Right renal pelvis (tissue), 4 donors: ENCODE measurements around the gene LRRC72. TPM values are rescaled to one million over a fixed set of nuclear protein-coding genes. Genes with fewer than 3 reads are reported as not detected.

Source experiments
- DNase-seq, 4 donors: peaks; one replicate each; pipeline ENCODE4 v3.0.0-alpha.2; 2013; ENCODE audit warnings: low read depth in 4 of 4, low spot score in 3 of 4, missing footprints in 1 of 4
- polyA plus RNA-seq, 4 donors: library from polyadenylated mRNA; unstranded; fragments of 120-200 nt; gene quantifications; one replicate each; pipeline ENCODE4 v1.2.1, GENCODE V29; 2013; ENCODE audit not compliant: insufficient read length in 4 of 4

The LRRC72 gene
- polyA plus RNA-seq, 4 donors: not detected

- no peak for DNase-seq
These were observed 88.6 kb downstream of the LRRC72 start for GRCh38 chr7:16615228-16615627.

GRCh38 chr7:16616122-16616521 lies 89.5 kb downstream of the LRRC72 start:
- no peak for DNase-seq

GRCh38 chr7:16616542-16616941 lies 89.9 kb downstream of the LRRC72 start:
- no peak for DNase-seq

GRCh38 chr7:16619979-16620408 lies 93.4 kb downstream of the LRRC72 start:
- no peak for DNase-seq

GRCh38 chr7:16626388-16626787 lies 99.8 kb downstream of the LRRC72 start:
- DNase-seq: no peak

GRCh38 chr7:16627236-16627635 lies 100.6 kb downstream of the LRRC72 start:
- no peak for DNase-seq

- DNase-seq: no peak
These were observed 104.0 kb downstream of the LRRC72 start for GRCh38 chr7:16630654-16631053.

Other genes with a start within 250 kb of the LRRC72 start
- 1 to 10 TPM; 4.1 to 5.9 (median 5.3) TPM for gene CRPPA, start 105.3 kb upstream of the LRRC72 start, polyA plus RNA-seq
- gene SOSTDC1, start 61.1 kb upstream of the LRRC72 start, polyA plus RNA-seq: 10 to 100 TPM; 51.3 to 62.8 (median 60.8) TPM
- 10 to 100 TPM; 29.7 to 36.9 (median 35.7) TPM for gene ANKMY2, start 118.9 kb downstream of the LRRC72 start, polyA plus RNA-seq
- gene BZW2, start 119.4 kb downstream of the LRRC72 start, polyA plus RNA-seq: 10 to 100 TPM; 75.5 to 80.3 (median 78.0) TPM
- 10 to 100 TPM; 28.3 to 35.3 (median 33.6) TPM for gene TSPAN13, start 226.9 kb downstream of the LRRC72 start, polyA plus RNA-seq